Measurements from ENCODE around the gene ITGAV. TPM values are rescaled to one million over a fixed set of nuclear protein-coding genes. Genes with fewer than 3 reads are reported as not detected.
A peak's percentile ranks its signal among the peaks of the same experiment; 100 is the strongest.

The ITGAV gene
- total and polyA plus RNA-seq, 4 experiments from 2014 or later: 1.2 to 12.0 (median 6.7) TPM

DNA sequence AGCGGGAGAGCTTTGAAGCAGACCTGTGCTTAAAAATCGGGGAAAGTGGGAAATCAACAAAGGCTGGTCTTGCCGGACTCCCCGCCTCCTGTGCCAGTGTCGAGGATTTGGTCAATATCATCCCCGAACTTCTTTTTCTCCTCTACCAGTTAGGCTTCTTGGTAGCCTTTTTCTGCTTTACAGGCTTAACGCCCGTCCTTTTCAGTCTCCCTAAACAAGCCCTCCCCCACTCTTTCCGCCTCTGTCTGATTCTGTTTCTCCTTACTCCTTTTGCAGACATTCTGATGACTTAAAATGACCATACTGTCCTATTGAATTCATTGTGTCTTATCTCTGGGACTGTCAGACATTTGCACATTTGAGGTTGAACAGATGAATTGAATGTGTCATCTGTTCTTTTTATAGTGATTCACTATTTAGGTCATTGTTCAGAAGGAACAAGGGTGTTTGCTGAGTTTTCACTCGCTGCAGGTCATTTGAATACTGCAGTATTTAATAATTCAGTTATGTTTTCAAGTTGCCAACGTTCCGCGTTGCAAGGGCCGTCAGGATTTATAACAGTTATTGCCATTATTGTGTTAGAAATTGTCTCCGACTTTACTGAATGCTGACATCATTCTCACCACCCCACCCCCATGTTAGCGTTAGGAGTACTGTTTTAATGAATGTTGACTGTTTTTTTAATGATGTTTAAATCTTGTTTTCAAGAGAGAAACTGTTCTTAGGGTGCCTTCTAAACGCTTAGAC is 1.1 kb downstream of the ITGAV start:
- Histone ChIP-seq H3K4me1 (ENCODE audit: insufficient read depth, low read length) (peaks cover 38% of the 10 kb centered on the region), H3K36me3 (ENCODE audit: insufficient read depth, low read length) (no peaks in the 10 kb centered on the region), H3K4me3 (ENCODE audit: low read length in 2 of 2) (peak overlapping the region; percentile 77 to 85), H3K27me3 (ENCODE audit: insufficient read depth, low read length) (no peaks in the 10 kb centered on the region), H3K27ac (ENCODE audit: low read depth, low read length) (peak overlapping the region; percentile 46), H3K9me3 (ENCODE audit: control insufficient read depth in 1 of 2, low read length in 2 of 2) (no peaks in the 10 kb centered on the region)
- Mint-ChIP-seq H3K27ac (peak overlapping the region; percentile 73 to 91 (median 86)), H3K4me3 (peak overlapping the region; percentile 88 to 96 (median 94)), H3K9me3 (no peaks in the 10 kb centered on the region), H3K4me1 (peaks cover 29 to 41% (median 36%) of the 10 kb centered on the region in 4 donors), H3K27me3 (peaks cover 0 to 1% of the 10 kb centered on the region in 2 donors), H3K36me3 (peaks cover 0 to 8% of the 10 kb centered on the region in 2 donors)
- POLR2A ChIA-PET (ENCODE audit: partially characterized antibody): interaction anchor here (0.6 to 2.4 kb wide), 4 partner anchors 14 to 105 kb away, joined by 3 to 44 read pairs (median 4); partner anchors contain the start of gene ZC3H15
- intact Hi-C loops (cut with micrococcal nuclease): loop anchor here (1.0 to 5.0 kb wide), 3 partner anchors 51 to 105 kb away; partner anchors contain the start of gene ZC3H15
- peak; percentile 16 to 61 (median 22) for DNase-seq
- CTCF ChIA-PET (ENCODE audit: partially characterized antibody): interaction anchor here (1.6 to 3.2 kb wide), 4 partner anchors 50 to 105 kb away, joined by 3 to 25 read pairs (median 8); partner anchors contain the start of gene ZC3H15

DNA sequence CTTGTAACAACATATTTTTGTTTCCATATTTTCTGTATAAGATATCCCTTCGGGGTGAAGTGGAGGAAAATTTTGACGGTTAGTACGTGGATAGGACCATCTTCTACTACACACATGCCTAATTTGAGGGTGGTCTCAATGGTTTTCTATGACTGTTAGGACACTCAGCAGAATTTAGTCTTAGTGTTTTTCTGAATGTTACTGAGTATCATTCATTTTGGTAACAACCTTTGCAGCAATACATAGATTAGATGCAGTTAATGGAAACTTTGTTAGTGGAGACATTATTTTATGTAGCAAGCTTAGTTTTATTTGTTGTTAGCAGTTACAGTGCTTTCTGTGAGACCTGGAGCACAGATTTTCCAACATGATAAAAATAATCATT is 1.6 kb downstream of the ITGAV start:
- Histone ChIP-seq H3K36me3 (ENCODE audit: insufficient read depth, low read length) (no peaks in the 10 kb centered on the region), H3K27me3 (ENCODE audit: insufficient read depth, low read length) (no peaks in the 10 kb centered on the region), H3K27ac (ENCODE audit: low read depth, low read length) (no peak overlapping the region), H3K9me3 (ENCODE audit: control insufficient read depth in 1 of 2, low read length in 2 of 2) (no peaks in the 10 kb centered on the region), H3K4me3 (ENCODE audit: low read length in 2 of 2) (peak overlapping the region in 1 of 2 donors; percentile 77), H3K4me1 (ENCODE audit: insufficient read depth, low read length) (peaks cover 38% of the 10 kb centered on the region)
- no peaks in the 10 kb centered on the region for H3K27me3 Mint-ChIP-seq
- ChIA-PET CTCF (ENCODE audit: partially characterized antibody) (no interaction called here), POLR2A (ENCODE audit: partially characterized antibody) (no interaction called here)
- H3K9me3 Mint-ChIP-seq: no peaks in the 10 kb centered on the region
- DNase-seq: no peak
- peaks cover 29 to 41% (median 36%) of the 10 kb centered on the region in 4 donors for H3K4me1 Mint-ChIP-seq
- H3K27ac Mint-ChIP-seq: peak overlapping the region in 6 of 7 donors; percentile 5 to 91 (median 76)
- intact Hi-C loops (cut with micrococcal nuclease): loop anchor here (5.0 kb wide), 2 partner anchors 51 to 79 kb away; no protein-coding TSS in a partner anchor
- peaks cover 0 to 8% of the 10 kb centered on the region in 2 donors for H3K36me3 Mint-ChIP-seq
- peak overlapping the region; percentile 88 to 96 (median 94) for H3K4me3 Mint-ChIP-seq

DNA sequence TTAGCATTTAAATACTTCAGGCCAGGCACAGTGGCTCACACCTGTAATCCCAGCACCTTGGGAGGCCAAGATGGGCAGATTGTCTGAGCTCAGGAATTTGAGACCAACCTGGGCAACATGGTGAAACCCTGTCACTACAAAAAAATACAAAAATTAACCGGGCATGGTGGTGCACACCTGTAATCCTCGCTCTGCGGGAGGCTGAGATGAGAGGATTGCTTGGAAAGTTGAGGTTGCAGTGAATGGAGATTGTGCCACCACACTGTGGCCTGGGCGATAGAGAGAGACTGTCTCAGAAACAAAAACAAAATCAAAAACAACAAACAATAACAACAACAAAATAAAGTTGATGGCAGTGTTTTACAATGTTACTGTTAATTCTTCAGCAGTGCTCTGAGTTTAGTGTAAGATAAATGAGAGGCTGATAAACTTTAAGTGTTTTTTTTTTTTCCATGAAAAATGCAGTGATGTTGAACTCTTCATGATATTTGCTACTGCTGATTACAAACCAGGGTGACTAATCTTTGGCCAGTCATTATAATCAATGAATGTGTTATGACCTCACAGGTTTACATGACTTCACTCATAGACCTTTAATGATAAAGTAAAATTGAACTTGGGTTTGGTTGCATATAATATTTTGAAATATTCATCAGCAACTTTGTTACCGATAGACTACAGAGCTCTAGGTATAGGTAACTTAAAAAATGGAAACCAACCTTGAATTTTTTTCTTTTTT is 2.5 kb downstream of the ITGAV start:
- Mint-ChIP-seq H3K27me3 (no peaks in the 10 kb centered on the region), H3K4me1 (peaks cover 31 to 41% (median 36%) of the 10 kb centered on the region in 4 donors), H3K4me3 (peak overlapping the region in 4 of 8 donors; percentile 11 to 96 (median 34)), H3K36me3 (peaks cover 0 to 8% of the 10 kb centered on the region in 2 donors), H3K9me3 (no peaks in the 10 kb centered on the region), H3K27ac (peak overlapping the region in 3 of 7 donors; percentile 18 to 73 (median 44))
- POLR2A ChIA-PET (ENCODE audit: partially characterized antibody): no interaction called here
- DNase-seq: no peak
- Histone ChIP-seq H3K4me1 (ENCODE audit: insufficient read depth, low read length) (peaks cover 38% of the 10 kb centered on the region), H3K27ac (ENCODE audit: low read depth, low read length) (no peak overlapping the region), H3K27me3 (ENCODE audit: insufficient read depth, low read length) (no peaks in the 10 kb centered on the region), H3K4me3 (ENCODE audit: low read length in 2 of 2) (no peak overlapping the region), H3K36me3 (ENCODE audit: insufficient read depth, low read length) (no peaks in the 10 kb centered on the region), H3K9me3 (ENCODE audit: control insufficient read depth in 1 of 2, low read length in 2 of 2) (no peaks in the 10 kb centered on the region)
- intact Hi-C loops (cut with micrococcal nuclease): loop anchor here (5.0 kb wide), 2 partner anchors 50 to 80 kb away; no protein-coding TSS in a partner anchor
- CTCF ChIA-PET (ENCODE audit: partially characterized antibody): no interaction called here

DNA sequence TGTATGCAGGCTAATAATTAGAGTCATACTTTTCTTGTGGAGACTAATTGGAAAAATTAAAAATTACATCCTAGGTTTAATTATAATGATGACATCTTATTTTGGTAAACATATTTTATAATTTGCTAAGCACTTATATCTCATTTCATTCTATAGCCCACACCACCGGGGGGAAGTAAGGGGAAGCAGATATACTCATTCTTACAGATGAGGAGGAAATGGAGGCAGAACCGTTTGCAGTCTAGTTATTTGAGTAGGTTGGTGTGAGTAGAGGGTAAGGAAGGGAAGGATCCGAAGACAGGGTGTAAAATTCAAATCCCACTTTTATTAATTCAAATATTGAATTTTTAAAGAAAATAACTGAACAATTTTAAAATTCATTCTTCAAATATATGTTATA is 3.7 kb downstream of the ITGAV start:
- H3K4me3 ChIP-seq (ENCODE audit: low read length in 2 of 2): no peak overlapping the region
- DNase-seq: no peak
- Mint-ChIP-seq H3K27ac (no peak overlapping the region), H3K4me1 (peaks cover 31 to 41% (median 37%) of the 10 kb centered on the region in 4 donors), H3K36me3 (peaks cover 0 to 8% of the 10 kb centered on the region in 2 donors), H3K9me3 (no peaks in the 10 kb centered on the region), H3K4me3 (no peak overlapping the region), H3K27me3 (no peaks in the 10 kb centered on the region)
- H3K27ac ChIP-seq (ENCODE audit: low read depth, low read length): no peak overlapping the region
- peaks cover 37% of the 10 kb centered on the region for H3K4me1 ChIP-seq (ENCODE audit: insufficient read depth, low read length)
- H3K27me3 ChIP-seq (ENCODE audit: insufficient read depth, low read length): no peaks in the 10 kb centered on the region
- no peaks in the 10 kb centered on the region for H3K36me3 ChIP-seq (ENCODE audit: insufficient read depth, low read length)
- no peaks in the 10 kb centered on the region for H3K9me3 ChIP-seq (ENCODE audit: control insufficient read depth in 1 of 2, low read length in 2 of 2)
- ChIA-PET POLR2A (ENCODE audit: partially characterized antibody) (no interaction called here), CTCF (ENCODE audit: partially characterized antibody) (no interaction called here)
- intact Hi-C loops (cut with micrococcal nuclease): loop anchor here (5.0 kb wide), 2 partner anchors 49 to 81 kb away; no protein-coding TSS in a partner anchor

DNA sequence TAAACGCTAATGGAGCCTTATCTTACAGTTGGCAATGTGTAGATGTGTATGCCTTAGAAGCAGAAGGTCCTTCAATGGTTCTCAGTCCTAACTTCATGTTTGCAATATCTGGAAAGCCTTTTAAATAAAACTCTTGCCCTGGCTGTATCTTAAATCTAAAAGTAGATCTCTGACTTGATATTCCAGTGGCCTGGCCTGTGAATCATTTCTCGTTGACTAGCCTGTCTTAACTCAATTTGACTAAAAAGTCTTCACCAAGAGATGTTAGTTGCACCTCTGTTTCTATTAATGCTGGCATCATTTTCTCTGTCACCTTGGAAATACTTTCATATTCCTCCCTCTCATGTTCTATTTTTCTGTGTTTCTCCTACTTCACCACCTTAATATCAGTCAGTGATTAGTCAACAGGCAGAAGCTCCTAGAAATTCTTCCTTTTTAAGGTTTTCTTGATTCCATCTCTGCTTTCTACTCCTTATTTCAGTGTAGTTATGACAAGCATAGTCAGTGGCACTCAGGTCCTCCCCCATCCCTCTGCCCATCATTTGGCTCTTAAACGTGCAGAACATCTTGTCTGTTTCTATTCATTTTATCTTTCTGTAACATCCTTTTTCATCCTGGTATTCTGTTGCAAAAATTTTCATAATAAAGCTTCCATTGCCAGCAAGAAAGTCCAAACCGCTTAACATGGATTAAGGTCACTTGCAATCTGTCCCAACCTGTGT is 4.3 kb downstream of the ITGAV start:
- Histone ChIP-seq H3K27me3 (ENCODE audit: insufficient read depth, low read length) (no peaks in the 10 kb centered on the region), H3K36me3 (ENCODE audit: insufficient read depth, low read length) (no peaks in the 10 kb centered on the region), H3K9me3 (ENCODE audit: control insufficient read depth in 1 of 2, low read length in 2 of 2) (no peaks in the 10 kb centered on the region), H3K27ac (ENCODE audit: low read depth, low read length) (no peak overlapping the region), H3K4me3 (ENCODE audit: low read length in 2 of 2) (no peak overlapping the region), H3K4me1 (ENCODE audit: insufficient read depth, low read length) (peaks cover 31% of the 10 kb centered on the region)
- no peaks in the 10 kb centered on the region for H3K27me3 Mint-ChIP-seq
- CTCF ChIA-PET (ENCODE audit: partially characterized antibody): no interaction called here
- H3K4me1 Mint-ChIP-seq: peaks cover 27 to 37% (median 33%) of the 10 kb centered on the region in 4 donors
- H3K36me3 Mint-ChIP-seq: peaks cover 0 to 8% of the 10 kb centered on the region in 2 donors
- H3K27ac Mint-ChIP-seq: peak overlapping the region in 1 of 7 donors; percentile 0
- H3K4me3 Mint-ChIP-seq: peak overlapping the region in 1 of 8 donors; percentile 11
- H3K9me3 Mint-ChIP-seq: no peaks in the 10 kb centered on the region
- POLR2A ChIA-PET (ENCODE audit: partially characterized antibody): no interaction called here
- no peak for DNase-seq
- intact Hi-C loops (cut with micrococcal nuclease): loop anchor here (5.0 kb wide), 2 partner anchors 48 to 82 kb away; no protein-coding TSS in a partner anchor

DNA sequence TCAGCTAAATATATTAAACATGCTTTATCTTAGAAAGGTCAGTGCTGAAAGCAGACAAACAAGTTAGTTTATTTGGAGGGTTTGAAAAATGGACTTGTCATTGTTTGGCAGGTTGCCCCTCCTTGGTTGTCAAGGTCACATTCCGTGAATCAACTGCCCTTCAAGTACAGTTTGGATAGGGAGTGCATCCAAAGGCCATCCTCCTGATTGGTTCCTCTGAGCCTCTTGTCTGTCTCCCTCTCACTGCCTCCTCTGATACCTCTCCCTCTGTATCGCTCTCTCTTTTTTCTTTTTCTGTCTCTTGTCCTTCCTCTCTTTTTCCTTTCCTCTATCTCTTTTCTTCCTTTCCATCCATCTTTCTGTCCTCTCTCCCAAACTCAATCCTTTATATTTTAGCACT is 5.4 kb downstream of the ITGAV start:
- Histone ChIP-seq H3K4me1 (ENCODE audit: insufficient read depth, low read length) (peaks cover 28% of the 10 kb centered on the region), H3K4me3 (ENCODE audit: low read length in 2 of 2) (no peak overlapping the region), H3K27ac (ENCODE audit: low read depth, low read length) (no peak overlapping the region), H3K9me3 (ENCODE audit: control insufficient read depth in 1 of 2, low read length in 2 of 2) (no peaks in the 10 kb centered on the region), H3K36me3 (ENCODE audit: insufficient read depth, low read length) (no peaks in the 10 kb centered on the region), H3K27me3 (ENCODE audit: insufficient read depth, low read length) (no peaks in the 10 kb centered on the region)
- peak overlapping the region in 1 of 8 donors; percentile 16 for H3K4me3 Mint-ChIP-seq
- H3K9me3 Mint-ChIP-seq: no peaks in the 10 kb centered on the region
- no peaks in the 10 kb centered on the region for H3K27me3 Mint-ChIP-seq
- ChIA-PET CTCF (ENCODE audit: partially characterized antibody) (no interaction called here), POLR2A (ENCODE audit: partially characterized antibody) (no interaction called here)
- intact Hi-C loops (cut with micrococcal nuclease): no loop called here
- peak overlapping the region in 1 of 7 donors; percentile 93 for H3K27ac Mint-ChIP-seq
- DNase-seq: no peak
- peaks cover 28 to 32% (median 30%) of the 10 kb centered on the region in 4 donors for H3K4me1 Mint-ChIP-seq
- H3K36me3 Mint-ChIP-seq: peaks cover 5% of the 10 kb centered on the region in 2 donors

Data from CD4-positive, alpha-beta memory T cell (primary cell).